CD1c-positive myeloid dendritic cell (primary cell): ENCODE measurements around the gene CACNB4.
"Not testable (repeated sequence)": the region's sequence is repeated elsewhere in the genome, so short reads cannot be mapped to it uniquely, and the experiment has no call there.

ENCODE experiments used
- DNase-seq: peaks from one replicate; pipeline ENCODE4 v3.0.0-alpha.2; 2016; ENCODE audit errors: extremely low spot score

CACNB4 gene

GRCh38 chr2:152050915-152051314, 47.9 kb downstream of the CACNB4 start:
- peak; percentile 48 for DNase-seq

GRCh38 chr2:152050341-152050740, 48.5 kb downstream of the CACNB4 start:
- no peak for DNase-seq

- peak; percentile 49 for DNase-seq
Measured at GRCh38 chr2:152049541-152049940, 49.3 kb downstream of the CACNB4 start.

GRCh38 chr2:152047824-152048471, 50.9 kb downstream of the CACNB4 start:
- peak; percentile 34 for DNase-seq

GRCh38 chr2:152046940-152047339, 51.9 kb downstream of the CACNB4 start:
- DNase-seq, result peak; percentile 84

GRCh38 chr2:152042636-152043615, 55.9 kb downstream of the CACNB4 start:
- peak; percentile 96 for DNase-seq

GRCh38 chr2:152038441-152038958, 60.3 kb downstream of the CACNB4 start:
- DNase-seq, result peak; percentile 71

- DNase-seq, result no peak
Measured at GRCh38 chr2:152037743-152038435, 61.0 kb downstream of the CACNB4 start.

- DNase-seq, result peak; percentile 81
Measured at GRCh38 chr2:152036611-152037469, 62.0 kb downstream of the CACNB4 start.

GRCh38 chr2:152034257-152034801, 64.5 kb downstream of the CACNB4 start:
- no peak for DNase-seq

GRCh38 chr2:152033011-152033925, 65.6 kb downstream of the CACNB4 start:
- DNase-seq, result no peak

GRCh38 chr2:152031747-152032306, 67.0 kb downstream of the CACNB4 start:
- DNase-seq, result no peak

GRCh38 chr2:152030596-152031328, 68.1 kb downstream of the CACNB4 start:
- peak; percentile 79 for DNase-seq

GRCh38 chr2:152028182-152028862, 70.5 kb downstream of the CACNB4 start:
- peak; percentile 73 for DNase-seq

GRCh38 chr2:152025678-152026287, 73.1 kb downstream of the CACNB4 start:
- DNase-seq, result peak; percentile 88

GRCh38 chr2:152024477-152024876, 74.4 kb downstream of the CACNB4 start:
- DNase-seq, result no peak

GRCh38 chr2:152022090-152022489, 76.8 kb downstream of the CACNB4 start:
- no peak for DNase-seq

- DNase-seq, result not testable (repeated sequence)
Measured at GRCh38 chr2:152021001-152021400, 77.8 kb downstream of the CACNB4 start.
